GM19099 (cell line): ENCODE data around the gene PTGDS.

ENCODE experiments used
- POLR2A ChIP-seq: IDR thresholded peaks from 3 replicates; pipeline ENCODE4 v1.6.1; 2011; ENCODE audit warnings: low read depth; ENCODE audit not compliant: insufficient read length; ENCODE audit errors: extremely low read depth

The PTGDS gene

DNA sequence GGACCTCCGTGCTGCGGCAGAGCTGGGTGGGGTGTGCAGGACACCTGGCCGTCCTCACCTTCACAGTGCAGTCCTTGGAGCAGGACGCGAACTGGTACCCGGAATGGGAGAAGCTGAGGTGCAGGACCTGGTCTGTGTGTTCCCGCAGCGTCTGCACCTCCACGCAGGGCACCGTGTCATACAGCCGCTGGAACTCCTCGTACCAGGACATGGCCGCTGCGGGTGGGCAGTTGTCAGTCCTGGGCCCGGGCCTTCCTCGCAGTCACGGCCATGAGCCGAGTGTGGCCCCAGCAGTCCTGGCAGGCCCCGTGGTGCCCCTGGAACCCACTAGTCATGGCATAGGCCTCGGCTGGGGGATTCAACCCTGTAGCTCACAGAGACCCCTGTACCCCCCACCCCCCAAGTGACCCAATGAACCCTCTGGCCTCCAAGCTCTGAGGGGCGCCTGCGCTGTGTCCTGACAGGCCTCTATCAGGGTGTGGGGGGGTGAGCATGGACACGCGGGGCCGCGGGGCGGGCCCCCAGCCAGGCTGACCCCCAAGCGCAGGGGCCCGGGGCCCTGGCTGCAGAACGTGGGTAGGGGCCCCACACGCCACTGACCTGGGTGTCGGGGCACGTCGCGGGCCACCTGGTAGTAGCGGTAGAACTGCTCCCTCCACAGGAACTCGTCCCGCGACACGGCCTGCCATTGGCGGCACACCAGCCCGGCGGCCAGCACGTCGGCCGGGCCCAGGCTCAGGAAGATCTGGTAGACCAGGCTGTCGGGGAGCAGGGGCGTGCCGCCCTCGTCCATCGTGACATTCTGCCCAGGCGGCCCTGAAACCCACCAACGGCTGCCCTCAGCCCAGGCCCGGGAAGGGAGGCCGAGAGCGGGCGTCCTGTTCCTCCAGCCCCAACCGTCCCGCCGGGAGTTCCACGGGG is 33.8 kb upstream of the PTGDS start:
- TF ChIP-seq POLR2A: no peak

DNA sequence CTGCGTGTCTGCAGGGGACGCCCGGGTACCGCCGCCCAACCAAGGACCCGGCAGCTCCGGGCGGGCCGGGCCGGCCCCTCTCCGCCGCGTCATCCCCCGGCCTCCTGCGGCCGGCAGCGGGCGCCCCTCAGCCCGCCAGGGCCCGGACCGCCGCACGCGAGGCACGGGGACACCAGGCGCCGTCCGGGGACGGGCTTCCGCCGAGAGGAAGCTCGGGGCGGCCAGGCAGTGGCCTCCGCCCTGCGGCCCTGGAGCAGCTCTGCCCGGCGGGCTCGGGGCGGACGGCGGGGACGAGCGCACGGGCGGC is 33.1 kb upstream of the PTGDS start:
- TF ChIP-seq POLR2A: no peak

DNA sequence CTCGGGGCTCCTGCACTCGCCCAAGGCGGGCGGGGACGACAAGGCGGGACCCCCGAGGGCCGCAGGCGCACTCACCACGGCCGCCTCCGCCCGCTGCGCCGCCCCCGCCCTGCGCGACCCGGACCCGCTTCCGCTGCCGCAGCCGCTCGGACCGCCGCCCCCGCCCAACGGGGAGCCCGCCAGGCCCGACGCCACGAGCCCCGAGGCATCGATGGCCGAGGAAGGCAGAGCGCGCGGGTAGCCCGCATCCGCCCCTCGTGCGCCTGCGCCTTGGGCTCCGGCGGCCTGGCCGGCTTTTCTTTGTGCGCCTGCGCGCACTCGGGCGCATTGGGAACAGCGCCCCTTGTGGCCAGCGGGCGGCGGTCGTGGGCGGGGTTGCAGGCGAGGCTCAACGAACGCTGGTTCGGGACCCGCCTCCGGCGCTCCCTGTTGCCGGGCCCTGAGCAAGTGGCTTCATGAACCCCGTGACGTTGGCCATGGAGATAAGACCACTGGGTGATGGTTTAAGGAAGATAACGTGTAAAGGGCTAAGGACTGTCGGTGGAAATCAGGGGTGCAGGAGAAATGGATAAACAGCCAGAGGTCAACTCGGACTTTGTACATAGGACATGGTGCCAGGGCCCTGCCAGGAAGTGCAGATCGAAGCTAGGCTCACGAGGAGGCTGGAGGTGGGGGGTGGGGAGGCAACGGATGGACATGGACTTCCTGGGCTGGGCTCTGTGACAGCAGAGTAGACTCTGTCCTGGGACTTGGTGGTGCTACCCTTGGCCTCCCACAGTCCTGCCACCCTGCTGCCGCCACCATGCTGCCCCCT is 32.6 kb upstream of the PTGDS start, which contains the start of the genes C8G and FBXW5:
TSS of gene C8G (plus strand) at position 725 of the 814 bp plus-strand sequence. CDS start at position 803, 78 bp downstream.
TSS of gene FBXW5 (minus strand) at position 220 of the 814 bp plus-strand sequence. CDS start 655 bp downstream, outside the sequence.
- peak; percentile 77 for TF ChIP-seq POLR2A

DNA sequence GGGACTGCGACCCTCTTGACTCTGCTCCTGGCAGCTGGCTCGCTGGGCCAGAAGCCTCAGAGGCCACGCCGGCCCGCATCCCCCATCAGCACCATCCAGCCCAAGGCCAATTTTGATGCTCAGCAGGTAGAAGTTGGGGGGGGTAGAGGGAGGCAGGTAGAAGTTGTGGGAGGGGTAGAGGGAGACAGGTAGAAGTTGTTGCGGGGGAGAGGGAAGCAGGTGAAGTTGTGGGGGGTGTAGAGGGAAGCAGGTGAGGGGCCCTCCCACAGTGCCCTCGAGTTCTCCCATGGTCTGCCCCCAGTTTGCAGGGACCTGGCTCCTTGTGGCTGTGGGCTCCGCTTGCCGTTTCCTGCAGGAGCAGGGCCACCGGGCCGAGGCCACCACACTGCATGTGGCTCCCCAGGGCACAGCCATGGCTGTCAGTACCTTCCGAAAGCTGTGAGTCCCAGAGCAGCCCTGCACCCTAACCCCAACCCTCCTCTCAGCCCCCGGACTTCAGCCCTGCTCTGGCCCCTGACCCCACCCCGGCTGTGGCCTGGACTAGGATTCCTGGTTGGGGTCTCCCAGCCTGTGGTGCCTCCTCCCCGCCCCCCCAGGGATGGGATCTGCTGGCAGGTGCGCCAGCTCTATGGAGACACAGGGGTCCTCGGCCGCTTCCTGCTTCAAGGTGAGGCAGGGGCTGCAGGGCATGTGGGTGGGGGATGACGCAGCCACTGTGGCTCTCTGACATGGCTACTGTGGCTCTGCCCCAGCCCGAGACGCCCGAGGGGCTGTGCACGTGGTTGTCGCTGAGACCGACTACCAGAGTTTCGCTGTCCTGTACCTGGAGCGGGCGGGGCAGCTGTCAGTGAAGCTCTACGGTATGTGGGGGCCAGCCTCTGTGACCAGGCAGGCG is 31.7 kb upstream of the PTGDS start:
- no peak for TF ChIP-seq POLR2A

DNA sequence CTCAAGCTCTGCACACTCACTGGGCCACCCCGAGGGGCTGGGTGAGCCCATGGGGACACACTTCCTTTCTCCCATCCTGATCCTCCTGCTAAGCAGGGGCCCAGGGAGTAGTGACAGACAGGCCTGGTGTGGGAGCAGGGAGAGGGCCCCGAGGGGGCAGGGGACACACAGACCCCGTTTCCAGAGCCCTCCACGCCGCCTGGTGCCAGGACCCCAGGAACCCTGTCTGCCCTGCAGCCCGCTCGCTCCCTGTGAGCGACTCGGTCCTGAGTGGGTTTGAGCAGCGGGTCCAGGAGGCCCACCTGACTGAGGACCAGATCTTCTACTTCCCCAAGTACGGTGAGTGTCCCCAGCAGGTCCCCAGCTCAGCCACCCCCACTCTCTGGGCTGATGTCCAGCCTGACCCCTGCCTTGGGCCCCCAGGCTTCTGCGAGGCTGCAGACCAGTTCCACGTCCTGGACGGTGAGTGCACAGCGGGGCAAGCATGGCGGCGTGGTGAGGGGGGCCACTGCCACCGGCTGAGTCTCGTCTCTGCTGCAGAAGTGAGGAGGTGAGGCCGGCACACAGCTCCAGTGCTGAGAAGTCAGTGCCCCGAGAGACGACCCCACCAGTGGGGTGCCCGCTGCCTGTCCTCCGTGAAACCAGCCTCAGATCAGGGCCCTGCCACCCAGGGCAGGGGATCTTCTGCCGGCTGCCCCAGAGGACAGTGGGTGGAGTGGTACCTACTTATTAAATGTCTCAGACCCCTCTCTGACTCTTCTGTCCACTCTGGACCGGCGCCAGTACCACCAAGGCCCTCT is 30.9 kb upstream of the PTGDS start:
- TF ChIP-seq POLR2A: no peak

DNA sequence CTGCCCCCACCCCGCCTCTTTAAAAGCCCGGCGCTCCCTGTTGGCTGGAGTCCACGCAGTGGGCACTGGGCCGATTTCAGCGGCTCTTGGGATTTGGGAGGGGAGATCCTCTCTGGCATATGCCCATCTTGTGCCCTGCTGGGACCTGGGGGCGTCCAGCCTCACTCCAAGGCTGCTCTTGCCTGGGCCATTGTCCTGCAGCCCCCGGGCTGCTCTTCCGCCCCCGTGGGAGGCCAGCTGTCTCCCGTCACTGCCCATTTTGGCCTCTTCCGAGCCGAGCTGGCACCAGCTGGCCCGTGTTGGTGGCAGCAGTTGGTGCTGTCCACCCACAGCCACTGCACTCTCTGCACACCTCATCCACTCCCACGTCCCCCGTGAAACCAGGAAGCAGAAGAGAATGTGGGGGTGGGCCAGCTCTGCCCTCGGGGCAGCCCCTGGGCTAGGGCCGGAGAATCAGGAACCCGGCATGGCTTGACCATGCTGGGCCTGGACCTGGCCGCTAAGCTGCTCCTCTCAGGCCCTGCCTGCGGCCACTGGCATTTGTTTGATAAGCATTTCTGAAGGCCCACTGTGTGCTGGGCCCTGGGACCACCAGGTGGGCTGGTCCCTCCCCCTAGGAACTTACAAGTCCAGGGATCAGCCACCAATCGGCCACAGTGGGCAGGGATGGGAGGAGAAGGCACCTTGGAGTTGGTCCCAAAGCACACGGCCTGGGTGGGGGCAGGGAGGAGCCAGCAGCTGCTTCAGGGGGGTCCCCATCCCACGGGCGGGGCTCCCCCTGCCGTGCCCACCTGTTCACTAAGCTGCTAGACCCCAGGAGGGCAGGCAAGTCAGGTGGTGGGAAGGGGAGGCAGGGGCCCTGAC is 30.0 kb upstream of the PTGDS start:
- no peak for TF ChIP-seq POLR2A

DNA sequence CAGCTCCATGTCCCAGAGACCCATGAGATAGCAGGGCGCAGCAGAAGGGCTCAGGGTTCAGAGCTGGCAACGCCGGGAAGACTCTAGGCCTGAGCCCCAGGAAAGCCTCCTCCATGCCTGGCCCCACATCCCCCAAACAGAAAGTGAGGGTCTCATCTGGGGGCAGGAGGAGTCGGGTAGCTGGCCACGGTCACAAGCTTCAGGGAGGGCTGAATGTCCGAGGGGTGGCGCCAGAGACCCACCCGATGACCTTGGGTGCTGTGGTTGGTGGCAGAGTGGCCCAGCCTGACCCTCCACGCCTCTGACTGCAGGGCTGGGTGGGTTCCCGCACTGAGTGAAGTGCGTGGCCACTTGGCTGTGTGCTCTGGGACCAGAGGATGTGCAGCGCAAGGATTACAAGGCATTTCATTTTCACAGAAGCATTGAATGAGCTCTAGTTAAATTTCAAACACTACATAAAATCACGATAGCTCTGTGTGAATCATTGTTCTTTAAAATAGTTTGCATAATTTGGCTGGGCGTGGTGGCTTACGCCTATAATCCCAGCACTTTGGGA is 29.3 kb upstream of the PTGDS start:
- no peak for TF ChIP-seq POLR2A

DNA sequence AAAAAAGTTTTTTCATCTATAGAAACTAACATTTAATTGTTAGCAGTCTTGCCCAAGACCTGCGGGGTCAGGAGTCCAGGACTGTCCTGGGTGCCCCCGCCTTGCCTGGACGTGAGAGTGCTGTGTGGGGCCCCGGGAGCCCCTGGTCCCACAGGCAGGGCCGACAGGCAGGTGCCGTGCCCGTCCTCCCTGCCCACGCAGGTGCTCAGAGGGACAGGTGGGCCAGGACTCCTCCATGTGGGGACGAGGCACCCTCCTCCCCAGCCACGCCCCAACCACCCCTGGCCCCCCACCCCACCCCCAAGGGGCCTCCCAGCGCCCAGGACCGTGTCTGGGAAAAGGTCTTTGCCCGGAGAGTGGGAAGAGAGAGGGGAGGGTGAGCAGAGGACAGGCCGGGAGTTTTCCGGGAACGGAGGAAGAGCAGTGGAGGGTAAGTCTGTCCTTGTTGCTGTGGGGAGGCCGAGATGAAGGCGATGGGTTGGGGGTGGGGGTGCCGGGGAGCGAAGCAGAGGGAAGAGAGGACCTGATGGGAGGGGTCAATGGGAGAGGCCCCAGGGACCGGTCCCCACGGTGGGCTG is 28.0 kb upstream of the PTGDS start:
- no peak for TF ChIP-seq POLR2A

DNA sequence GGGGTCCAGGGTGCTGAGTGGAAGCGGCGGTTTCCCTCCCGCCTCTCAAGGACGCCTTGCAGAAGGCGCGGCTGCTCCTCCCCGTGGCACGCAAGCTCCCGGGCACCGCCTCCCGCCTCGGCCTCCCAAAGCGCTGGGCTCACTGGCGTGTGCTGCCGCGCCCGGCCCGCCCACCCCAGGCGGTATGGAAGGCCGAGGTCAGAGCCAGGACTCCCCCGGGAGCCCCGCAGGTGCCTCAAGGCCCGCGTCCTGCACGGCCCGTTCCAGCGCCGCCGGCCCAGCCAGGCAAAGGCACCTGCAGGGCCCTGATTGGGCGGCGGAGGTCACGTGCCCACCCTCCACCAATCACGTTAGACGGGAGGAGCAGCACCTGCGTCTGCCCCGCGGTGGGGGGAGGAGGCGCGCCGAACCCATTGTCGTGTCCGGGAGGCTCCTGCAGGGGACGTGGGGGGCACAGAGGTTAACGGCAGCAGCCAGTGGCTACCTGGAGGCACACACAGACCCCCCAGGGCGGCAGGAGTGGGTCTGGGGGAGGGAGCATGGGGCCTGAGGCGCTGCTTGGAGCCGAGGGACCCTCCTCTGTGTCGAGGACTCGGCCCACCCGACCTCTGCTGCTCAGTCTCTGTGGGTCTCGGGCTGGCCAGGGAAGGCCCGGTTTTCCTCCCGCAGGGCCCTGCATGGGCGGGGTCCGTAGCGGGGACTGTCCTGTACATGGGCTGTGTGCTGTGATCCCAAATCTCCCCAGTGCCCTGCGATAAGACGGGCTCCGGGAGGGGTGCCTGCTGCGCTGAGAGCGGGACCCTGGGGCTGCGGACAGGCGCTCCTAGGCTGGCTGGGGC is 27.3 kb upstream of the PTGDS start:
- peak; percentile 74 for TF ChIP-seq POLR2A

DNA sequence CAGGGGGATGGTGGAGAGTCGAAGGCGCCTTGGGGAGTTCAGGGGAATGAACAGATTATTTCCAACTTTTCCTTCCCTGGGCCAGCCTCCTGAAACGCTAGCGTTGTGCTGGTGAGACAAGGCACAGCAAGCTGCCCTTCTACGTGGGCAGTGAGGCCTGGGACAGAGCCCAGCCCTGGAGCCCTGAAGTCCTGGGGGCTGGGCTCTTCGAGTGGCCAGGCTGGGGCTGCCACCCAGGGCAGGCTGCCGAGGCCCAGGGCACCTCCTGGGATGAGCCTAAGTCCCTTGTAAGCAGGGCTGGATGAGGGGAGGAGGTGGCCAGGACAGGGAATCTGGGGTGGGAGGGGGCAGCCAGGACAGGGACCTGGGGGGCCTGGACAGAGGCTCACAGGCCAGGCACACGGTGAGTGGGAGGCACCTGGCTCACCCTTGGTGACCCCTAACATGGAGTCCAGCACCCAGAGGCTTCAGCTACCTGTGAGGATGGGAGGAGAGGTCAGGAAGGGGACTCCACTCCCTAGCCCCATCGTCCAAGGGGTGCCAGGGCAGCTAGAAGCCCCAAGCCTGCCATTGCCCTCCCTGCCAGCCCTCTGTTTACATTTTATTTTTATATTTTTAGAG is 26.5 kb upstream of the PTGDS start:
- no peak for TF ChIP-seq POLR2A
